CD4-positive, alpha-beta T cell treated with Interleukin-17A for 4 hours (primary cell): ENCODE results near the gene DHDH.

Experiments used
- DNase-seq: peaks from one replicate; pipeline ENCODE4 v3.0.0-alpha.2; 2020; ENCODE audit warnings: mixed read lengths

Gene DHDH

DNA sequence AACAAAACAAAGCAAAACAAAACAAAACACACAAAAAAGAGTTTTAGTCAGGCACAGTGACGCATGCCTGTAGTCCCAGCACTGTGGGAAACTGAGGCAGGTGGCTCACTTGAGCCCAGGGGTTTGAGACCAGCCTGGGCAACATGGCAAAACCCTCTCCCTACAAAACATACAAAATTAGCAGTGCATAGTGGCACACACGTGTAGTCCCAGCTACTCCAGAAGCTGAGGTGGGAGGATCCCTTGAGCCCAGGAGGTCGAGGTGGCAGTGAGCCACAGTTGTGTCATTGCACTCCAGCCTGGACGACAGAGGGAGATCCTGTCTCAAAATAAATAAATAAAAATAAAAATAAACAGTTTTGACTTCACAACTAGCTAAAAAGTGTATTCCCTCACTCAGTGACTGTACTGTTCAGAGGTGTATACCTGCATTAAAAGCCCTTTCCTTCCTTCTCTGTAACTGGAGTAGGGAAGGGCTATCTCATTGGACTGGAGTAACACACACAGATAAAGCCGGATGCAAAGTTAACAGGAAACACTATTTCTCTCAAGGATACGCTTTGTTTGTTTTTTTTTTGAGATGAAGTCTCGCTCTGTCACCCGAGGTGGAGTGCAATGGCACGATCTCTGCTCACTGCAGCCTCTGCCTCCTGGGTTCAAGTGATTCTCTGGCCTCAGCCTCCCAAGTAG, 17.5 kb downstream of the DHDH start:
- DNase-seq: no peak

- no peak for DNase-seq
Observed at GRCh38 chr19:48953141-48953540, 19.6 kb downstream of the DHDH start.

- no peak for DNase-seq
Observed at GRCh38 chr19:48953990-48954594, 20.6 kb downstream of the DHDH start.

GRCh38 chr19:48954595-48955307, 21.3 kb downstream of the DHDH start, which contains the start of gene BAX:
BAX (plus strand) TSS chr19:48954875; CDS start chr19:48954929, 54 bp downstream.
- peak; percentile 91 for DNase-seq

GRCh38 chr19:48955308-48955958, 21.9 kb downstream of the DHDH start:
- no peak for DNase-seq

- DNase-seq: no peak
Observed at GRCh38 chr19:48958006-48958405, 24.5 kb downstream of the DHDH start.

GRCh38 chr19:48959341-48960239, 26.1 kb downstream of the DHDH start:
- DNase-seq: no peak

DNA sequence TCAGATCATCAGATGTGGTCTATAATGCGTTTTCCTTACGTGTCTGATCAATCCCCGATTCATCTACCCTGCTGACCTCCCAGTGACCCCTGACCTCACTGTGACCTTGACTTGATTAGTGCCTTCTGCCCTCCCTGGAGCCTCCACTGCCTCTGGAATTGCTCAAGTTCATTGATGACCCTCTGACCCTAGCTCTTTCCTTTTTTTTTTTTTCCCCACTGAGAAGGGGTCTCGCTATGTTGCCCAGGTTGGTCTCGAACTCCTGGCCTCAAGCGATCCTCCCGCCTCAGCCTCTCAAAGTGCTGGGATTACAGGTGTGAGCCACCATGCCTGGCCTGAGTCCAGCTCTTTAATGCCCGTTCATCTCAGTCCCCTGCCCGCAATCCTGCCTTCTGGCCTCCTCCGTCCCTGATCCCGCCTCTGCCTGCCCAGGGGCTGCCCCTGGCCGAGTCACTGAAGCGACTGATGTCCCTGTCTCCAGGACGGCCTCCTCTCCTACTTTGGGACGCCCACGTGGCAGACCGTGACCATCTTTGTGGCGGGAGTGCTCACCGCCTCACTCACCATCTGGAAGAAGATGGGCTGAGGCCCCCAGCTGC, 27.7 kb downstream of the DHDH start:
- DNase-seq: no peak

DNA sequence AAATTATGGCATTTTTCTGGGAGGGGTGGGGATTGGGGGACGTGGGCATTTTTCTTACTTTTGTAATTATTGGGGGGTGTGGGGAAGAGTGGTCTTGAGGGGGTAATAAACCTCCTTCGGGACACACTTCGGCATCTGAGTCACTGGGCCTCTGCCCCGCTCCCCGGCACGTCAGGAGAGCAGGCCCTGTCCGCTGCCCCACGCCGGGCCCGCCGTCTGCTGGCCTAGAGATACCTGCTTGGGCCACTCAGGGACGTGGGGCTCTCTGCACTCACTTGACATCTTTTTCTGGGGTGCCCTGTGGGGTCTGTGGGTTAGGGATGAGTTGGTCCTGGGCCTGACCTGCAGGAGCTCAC, 28.2 kb downstream of the DHDH start:
- no peak for DNase-seq

DNA sequence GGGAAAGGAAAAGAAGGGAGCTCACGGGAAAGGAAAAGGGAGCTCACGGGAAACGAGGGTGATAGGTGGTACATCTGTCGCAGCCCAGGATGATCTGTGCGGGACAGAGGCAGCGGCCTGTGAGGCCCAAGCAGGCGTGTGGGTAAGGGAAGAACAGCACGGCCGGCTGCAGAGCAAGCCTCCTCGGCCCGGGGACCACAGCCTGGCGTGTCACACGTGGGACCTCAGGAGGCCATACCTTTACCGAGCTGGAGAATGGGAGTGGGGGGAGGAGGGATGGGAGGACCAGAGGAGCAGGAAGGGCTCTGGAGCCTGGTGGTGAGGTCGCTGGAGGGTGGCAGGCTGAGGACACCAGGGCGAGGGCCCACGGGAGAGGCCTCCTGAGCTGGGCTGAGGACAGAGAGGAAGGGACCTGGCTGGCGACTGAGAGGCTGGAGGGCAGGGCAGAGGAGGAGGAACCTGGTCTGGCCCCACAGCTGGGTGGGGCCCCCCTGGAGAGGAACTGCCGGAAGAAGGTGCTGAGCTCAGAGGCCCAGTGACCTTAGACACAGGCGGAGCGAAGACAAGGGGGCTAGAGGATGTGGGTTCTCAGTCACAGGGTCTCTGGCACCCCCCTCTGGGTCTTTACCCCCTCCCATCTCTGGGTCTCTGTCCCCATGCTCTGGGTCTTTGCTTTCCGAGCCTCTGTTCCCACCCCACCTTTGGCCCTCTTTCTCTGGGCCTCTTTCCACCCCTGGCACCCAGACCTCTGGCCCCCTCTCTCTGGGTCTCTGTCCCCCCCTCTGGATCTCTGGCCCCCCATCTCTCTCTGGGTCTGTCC, 28.7 kb downstream of the DHDH start:
- DNase-seq: peak; percentile 51

GRCh38 chr19:48962849-48963165, 29.3 kb downstream of the DHDH start:
- DNase-seq: no peak

GRCh38 chr19:48963371-48964204, 30.1 kb downstream of the DHDH start:
- peak; percentile 66 for DNase-seq

DNA sequence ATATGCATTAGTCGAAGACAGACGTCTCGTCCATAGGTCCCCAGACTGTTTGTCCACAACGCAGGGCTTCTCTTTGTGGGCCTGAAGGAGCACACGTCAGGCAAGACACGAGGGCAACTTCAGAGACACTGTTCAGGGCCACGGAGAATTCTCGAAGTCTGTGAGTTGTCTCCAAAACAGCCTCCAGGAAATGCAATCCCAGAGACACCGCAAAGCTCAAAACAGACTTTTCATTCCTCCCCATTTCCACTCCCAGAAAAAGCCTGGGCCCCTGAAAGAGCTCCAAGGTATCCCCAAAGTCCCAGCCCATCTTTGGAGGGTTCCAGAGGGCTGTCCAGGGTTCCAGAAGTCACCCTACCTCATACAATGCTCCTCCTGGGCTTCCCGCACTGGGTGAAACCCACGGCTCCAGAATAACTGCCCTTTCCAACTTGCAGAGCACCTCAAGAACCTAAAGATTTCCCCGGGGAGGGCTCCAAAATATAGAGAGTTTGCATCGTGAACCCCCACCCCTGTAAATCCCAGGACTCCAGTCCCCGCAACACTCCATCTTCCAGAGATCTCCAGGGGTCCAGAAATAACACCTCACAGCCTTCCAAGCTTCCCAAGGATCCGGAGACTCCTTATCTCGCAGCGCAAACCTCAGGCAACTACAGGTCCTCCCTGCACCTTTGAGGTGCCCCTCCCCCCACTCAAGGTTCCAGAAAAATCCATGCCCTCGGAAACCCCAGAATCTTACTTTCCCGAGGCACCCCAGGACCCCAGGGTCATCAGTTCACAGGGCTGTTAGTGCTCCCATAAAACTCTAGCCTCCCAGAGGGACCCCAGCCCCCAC, 30.9 kb downstream of the DHDH start:
- DNase-seq: no peak

GRCh38 chr19:48965040-48965805, 31.7 kb downstream of the DHDH start, which contains the start of gene FTL:
FTL (plus strand) TSS chr19:48965309; CDS start chr19:48965508, 199 bp downstream.
- DNase-seq: peak; percentile 94

DNA sequence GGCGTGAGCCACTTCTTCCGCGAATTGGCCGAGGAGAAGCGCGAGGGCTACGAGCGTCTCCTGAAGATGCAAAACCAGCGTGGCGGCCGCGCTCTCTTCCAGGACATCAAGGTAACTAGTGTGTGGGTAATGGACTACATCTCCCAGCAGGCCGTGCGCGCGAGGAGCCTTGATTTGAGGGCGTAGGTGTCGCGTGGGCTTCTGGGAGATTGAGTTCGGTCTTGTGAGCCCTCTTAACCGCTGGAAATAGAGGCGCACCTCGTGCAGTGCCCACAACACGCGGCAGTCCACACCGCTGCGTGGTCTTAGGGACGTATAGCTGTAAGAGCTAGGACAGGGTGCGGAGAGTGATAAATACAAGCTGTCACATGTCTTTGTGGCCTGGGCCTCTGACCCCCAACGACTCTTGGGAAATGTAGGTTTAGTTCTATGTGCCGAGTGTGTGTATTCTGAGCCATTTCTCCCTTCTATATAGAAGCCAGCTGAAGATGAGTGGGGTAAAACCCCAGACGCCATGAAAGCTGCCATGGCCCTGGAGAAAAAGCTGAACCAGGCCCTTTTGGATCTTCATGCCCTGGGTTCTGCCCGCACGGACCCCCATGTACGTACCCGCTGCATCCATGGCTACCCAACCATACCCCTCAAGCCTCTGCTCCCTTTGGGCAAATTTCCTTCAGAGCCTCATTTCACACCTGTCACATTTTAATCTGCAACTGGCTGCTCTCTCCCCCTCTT, 32.5 kb downstream of the DHDH start:
- peak; percentile 90 for DNase-seq

- no peak for DNase-seq
Observed at GRCh38 chr19:48966541-48967345, 33.2 kb downstream of the DHDH start.
